Cardiac muscle cell (in vitro differentiated cells and primary cell): ENCODE results near the gene LRP2. TPM values are rescaled to one million over a fixed set of nuclear protein-coding genes. Genes with fewer than 3 reads are reported as not detected.

ENCODE experiments used
- DNase-seq, 2 donors: peaks; one replicate each; pipeline versions ENCODE4 v3.0.0 to v3.0.0-alpha.2; 2010 to 2017; ENCODE audit warnings: low read depth in 1 of 2, low spot score in 1 of 2
- H3K27ac ChIP-seq: fragments of 200-600 bp; sonication (generic); 2 replicates; pipeline ENCODE4 v1.5.1; 2016
- H3K27me3 ChIP-seq: fragments of 200-600 bp; sonication (generic); 2 replicates; pipeline ENCODE4 v1.6.0; 2016; ENCODE audit warnings: control low read depth
- H3K36me3 ChIP-seq: fragments of 200-600 bp; sonication (generic); 2 replicates; pipeline ENCODE4 v1.5.1; 2016; ENCODE audit warnings: control low read depth
- H3K4me1 ChIP-seq: fragments of 200-600 bp; sonication (generic); 2 replicates; pipeline ENCODE4 v1.8.1; 2017; ENCODE audit warnings: low read depth, mild to moderate bottlenecking, mixed run types
- H3K4me3 ChIP-seq: fragments of 200-600 bp; sonication (generic); 2 replicates; pipeline ENCODE4 v1.5.1; 2016; ENCODE audit warnings: mild to moderate bottlenecking
- H3K9me3 ChIP-seq: fragments of 200-600 bp; sonication (generic); 2 replicates; pipeline ENCODE4 v1.5.1; 2017; ENCODE audit warnings: low read depth, mild to moderate bottlenecking, control low read depth
- polyA plus RNA-seq: library from polyadenylated mRNA; unstranded; fragments of >200 nt; fragmentation: Nextera tagmentation; extraction: Ambion mirVana; gene quantifications from 2 replicates; pipeline ENCODE4 v1.2.1, GENCODE V29; 2016
- total RNA-seq: library from RNA; depleted of rRNA; stranded (reverse); fragments of >200 nt; gene quantifications from 2 replicates; pipeline ENCODE4 v1.2.3, GENCODE V29; 2016
- TF ChIP-seq, protein P1 (sequence below): IDR thresholded peaks from 2 replicates; pipeline ENCODE4 v1.5.1; 2012; ENCODE audit warnings: low read depth, mild to moderate bottlenecking, low read length

The LRP2 gene
- total and polyA plus RNA-seq, 2 experiments from 2014 or later, result 1.5 to 1.7 TPM

GRCh38 chr2:169086893-169087467 is 275.4 kb downstream of the LRP2 start:
- H3K27ac ChIP-seq, result no peak overlapping the region
- DNase-seq, result no peak
- no peaks in the 10 kb centered on the region for H3K27me3 ChIP-seq
- TF ChIP-seq, protein P1, sequence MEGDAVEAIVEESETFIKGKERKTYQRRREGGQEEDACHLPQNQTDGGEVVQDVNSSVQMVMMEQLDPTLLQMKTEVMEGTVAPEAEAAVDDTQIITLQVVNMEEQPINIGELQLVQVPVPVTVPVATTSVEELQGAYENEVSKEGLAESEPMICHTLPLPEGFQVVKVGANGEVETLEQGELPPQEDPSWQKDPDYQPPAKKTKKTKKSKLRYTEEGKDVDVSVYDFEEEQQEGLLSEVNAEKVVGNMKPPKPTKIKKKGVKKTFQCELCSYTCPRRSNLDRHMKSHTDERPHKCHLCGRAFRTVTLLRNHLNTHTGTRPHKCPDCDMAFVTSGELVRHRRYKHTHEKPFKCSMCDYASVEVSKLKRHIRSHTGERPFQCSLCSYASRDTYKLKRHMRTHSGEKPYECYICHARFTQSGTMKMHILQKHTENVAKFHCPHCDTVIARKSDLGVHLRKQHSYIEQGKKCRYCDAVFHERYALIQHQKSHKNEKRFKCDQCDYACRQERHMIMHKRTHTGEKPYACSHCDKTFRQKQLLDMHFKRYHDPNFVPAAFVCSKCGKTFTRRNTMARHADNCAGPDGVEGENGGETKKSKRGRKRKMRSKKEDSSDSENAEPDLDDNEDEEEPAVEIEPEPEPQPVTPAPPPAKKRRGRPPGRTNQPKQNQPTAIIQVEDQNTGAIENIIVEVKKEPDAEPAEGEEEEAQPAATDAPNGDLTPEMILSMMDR, result no peak
- no peaks in the 10 kb centered on the region for H3K36me3 ChIP-seq
- H3K4me1 ChIP-seq, result peaks cover 28% of the 10 kb centered on the region
- no peak overlapping the region for H3K4me3 ChIP-seq
- H3K9me3 ChIP-seq, result no peaks in the 10 kb centered on the region

DNA sequence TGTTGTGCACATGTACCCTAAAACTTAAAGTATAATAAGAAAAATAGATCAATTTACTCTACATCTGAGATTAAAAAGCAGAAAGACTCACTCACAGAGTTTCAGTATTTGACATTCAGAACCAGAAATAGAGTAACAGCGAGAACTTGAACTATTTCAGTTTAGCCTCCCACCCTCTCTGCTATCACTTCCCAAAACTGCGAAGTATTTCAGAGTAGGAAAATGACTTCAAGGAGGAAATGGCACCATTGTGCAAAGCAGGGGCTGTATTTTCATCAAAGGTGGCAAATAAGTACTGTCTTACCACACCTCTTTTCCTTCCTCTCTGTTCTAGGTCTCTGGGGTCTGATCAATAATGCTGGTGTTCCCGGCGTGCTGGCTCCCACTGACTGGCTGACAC is 279.3 kb downstream of the LRP2 start:
- H3K4me1 ChIP-seq, result peaks cover 7% of the 10 kb centered on the region
- H3K4me3 ChIP-seq, result no peak overlapping the region
- DNase-seq, result no peak
- TF ChIP-seq, protein P1, result no peak
- no peaks in the 10 kb centered on the region for H3K27me3 ChIP-seq
- no peaks in the 10 kb centered on the region for H3K36me3 ChIP-seq
- H3K27ac ChIP-seq, result no peak overlapping the region
- H3K9me3 ChIP-seq, result no peaks in the 10 kb centered on the region

DNA sequence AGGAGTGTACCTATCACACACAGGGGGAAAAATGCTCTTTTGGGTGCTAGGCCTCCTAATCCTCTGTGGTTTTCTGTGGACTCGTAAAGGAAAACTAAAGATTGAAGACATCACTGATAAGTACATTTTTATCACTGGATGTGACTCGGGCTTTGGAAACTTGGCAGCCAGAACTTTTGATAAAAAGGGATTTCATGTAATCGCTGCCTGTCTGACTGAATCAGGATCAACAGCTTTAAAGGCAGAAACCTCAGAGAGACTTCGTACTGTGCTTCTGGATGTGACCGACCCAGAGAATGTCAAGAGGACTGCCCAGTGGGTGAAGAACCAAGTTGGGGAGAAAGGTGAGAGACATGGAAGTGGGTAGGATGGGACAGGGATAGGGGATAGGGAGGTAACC is 280.8 kb downstream of the LRP2 start:
- H3K4me3 ChIP-seq, result no peak overlapping the region
- peaks cover 20% of the 10 kb centered on the region for H3K4me1 ChIP-seq
- H3K36me3 ChIP-seq, result no peaks in the 10 kb centered on the region
- no peaks in the 10 kb centered on the region for H3K9me3 ChIP-seq
- H3K27ac ChIP-seq, result no peak overlapping the region
- TF ChIP-seq, protein P1, result no peak
- peak in 1 of 2 donors; percentile 62 for DNase-seq
- no peaks in the 10 kb centered on the region for H3K27me3 ChIP-seq

GRCh38 chr2:169080250-169081069 is 281.9 kb downstream of the LRP2 start:
- Histone ChIP-seq H3K4me3 (no peak overlapping the region), H3K4me1 (peaks cover 23% of the 10 kb centered on the region)
- no peak for DNase-seq

GRCh38 chr2:169077674-169078240 is 284.6 kb downstream of the LRP2 start:
- no peaks in the 10 kb centered on the region for H3K27me3 ChIP-seq
- H3K9me3 ChIP-seq, result no peaks in the 10 kb centered on the region
- H3K36me3 ChIP-seq, result no peaks in the 10 kb centered on the region
- H3K4me1 ChIP-seq, result peaks cover 25% of the 10 kb centered on the region
- TF ChIP-seq, protein P1, result no peak
- H3K27ac ChIP-seq, result peak overlapping the region; percentile 68
- DNase-seq, result peak in 1 of 2 donors; percentile 77
- H3K4me3 ChIP-seq, result no peak overlapping the region

More at GRCh38 chr2:169080250-169081069, 281.9 kb downstream of the LRP2 start:
- H3K36me3 ChIP-seq, result no peaks in the 10 kb centered on the region
- H3K9me3 ChIP-seq, result no peaks in the 10 kb centered on the region
- TF ChIP-seq, protein P1, result no peak
- no peak overlapping the region for H3K27ac ChIP-seq
- no peaks in the 10 kb centered on the region for H3K27me3 ChIP-seq

Other genes with a start within 250 kb of the LRP2 start
- gene BBS5, start 117.0 kb upstream of the LRP2 start, total RNA-seq, result 6.9 and 8.4 TPM in 2 replicates
- gene BBS5, start 117.0 kb upstream of the LRP2 start, polyA plus RNA-seq, result 8.9 and 14.0 TPM in 2 replicates
- gene KLHL41, start 147.2 kb upstream of the LRP2 start, total RNA-seq, result 33.1 and 56.3 TPM in 2 replicates
- gene KLHL41, start 147.2 kb upstream of the LRP2 start, polyA plus RNA-seq, result 12.3 and 14.7 TPM in 2 replicates
- gene FASTKD1, start 211.3 kb upstream of the LRP2 start, total RNA-seq, result 27.8 and 41.3 TPM in 2 replicates
- 61.4 and 62.4 TPM in 2 replicates for gene FASTKD1, start 211.3 kb upstream of the LRP2 start, polyA plus RNA-seq
- gene PPIG, start 221.8 kb upstream of the LRP2 start, total RNA-seq, result 17.5 and 24.7 TPM in 2 replicates
- gene PPIG, start 221.8 kb upstream of the LRP2 start, polyA plus RNA-seq, result 70.0 and 87.5 TPM in 2 replicates